Activated CD4-positive, alpha-beta T cell treated with anti-CD3 and anti-CD28 coated beads, Interleukin-2, Interleukin-4, amounts not matched to agents 100 ng/mL and 50 ng/mL, durations not matched to agents 16 hours and 8 hours (primary cell): ENCODE measurements around the gene MUC5AC.

ENCODE experiments used
- DNase-seq: peaks from one replicate; pipeline ENCODE4 v3.0.0-alpha.2; 2020; ENCODE audit warnings: low spot score

MUC5AC gene

GRCh38 chr11:1121331-1121812, 36.4 kb upstream of the MUC5AC start:
- no peak for DNase-seq

DNA sequence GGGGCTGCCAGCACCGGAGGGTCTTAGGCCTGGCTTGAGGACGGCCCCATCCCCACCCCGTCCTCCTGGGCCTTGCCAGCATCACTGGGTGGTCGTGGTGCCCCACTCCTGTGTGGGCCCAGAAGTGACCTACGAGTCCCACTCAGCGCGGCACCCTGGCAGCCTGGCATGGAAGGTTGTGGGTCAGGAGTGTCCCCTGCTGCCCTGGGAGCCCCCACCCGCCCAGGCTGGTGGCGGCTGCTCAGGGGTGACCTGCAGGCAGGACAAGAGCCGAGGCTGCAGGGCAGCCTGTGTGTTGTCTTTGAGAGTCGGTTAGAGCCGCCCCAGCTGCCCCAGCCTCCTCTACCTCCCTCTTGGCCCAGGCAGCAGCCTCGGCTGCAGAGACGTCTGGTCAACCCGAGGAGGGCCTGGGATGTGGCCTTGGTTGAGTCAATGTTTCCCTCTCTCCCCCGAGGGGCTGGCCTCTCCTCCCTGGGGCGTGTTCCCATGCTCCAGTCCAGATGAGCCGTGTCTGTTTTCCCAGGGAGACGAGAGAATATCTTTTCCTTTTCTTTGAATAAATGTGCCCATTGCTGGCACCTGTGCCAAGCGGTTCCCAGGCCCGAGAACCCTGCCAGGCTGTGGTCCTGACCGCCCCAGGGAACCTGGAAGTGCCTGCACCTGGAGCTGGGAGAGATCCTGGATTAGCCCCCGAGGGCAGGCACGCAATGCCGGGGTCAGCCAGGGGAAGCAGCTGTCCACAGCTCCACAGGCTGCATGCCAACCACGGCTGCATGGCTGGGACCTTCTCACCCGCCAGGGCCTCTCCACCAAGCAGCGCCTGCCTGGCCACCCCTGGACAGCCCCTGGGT, 35.7 kb upstream of the MUC5AC start:
- DNase-seq = no peak

- DNase-seq = no peak
Observed at GRCh38 chr11:1122664-1123002, 35.1 kb upstream of the MUC5AC start.

DNA sequence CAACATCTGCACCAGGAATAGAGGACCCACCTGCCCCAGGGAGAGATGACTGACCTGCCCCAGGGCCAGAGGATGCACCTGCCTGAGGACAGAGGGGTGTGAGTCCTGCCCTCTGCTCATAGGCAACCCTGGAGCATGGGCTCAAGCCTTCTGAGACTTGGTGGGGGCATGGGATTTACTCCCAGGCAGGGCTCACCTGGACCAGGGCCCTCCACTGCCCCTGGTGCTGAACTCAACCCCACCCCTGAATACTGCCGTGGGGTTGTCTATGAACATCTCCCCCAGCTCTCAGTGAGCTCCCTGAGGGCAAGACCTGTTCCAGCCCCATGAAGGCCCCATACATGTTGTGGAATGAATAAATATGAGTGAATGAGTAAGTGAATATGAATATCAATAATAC, 33.8 kb upstream of the MUC5AC start:
- no peak for DNase-seq

DNA sequence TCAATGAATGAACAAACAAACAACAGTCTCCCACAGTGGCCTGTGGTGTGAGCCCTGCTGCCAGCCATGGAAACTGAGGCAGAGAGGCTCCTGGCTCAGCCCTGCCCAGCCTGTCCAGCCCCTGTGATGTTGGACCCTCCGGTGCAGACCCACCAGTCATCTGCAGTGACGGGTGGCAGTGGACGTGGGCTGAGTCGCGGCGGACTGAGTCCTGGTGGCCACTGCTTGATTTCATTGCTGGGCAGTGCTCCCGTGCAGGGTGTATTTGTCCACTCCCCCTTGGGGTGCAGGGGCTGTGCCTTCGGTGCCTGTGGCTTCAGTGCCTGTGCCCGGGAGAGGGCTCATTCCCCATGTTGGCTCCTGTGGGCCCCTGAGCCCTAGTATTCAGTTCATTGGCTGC, 31.9 kb upstream of the MUC5AC start:
- no peak for DNase-seq

DNA sequence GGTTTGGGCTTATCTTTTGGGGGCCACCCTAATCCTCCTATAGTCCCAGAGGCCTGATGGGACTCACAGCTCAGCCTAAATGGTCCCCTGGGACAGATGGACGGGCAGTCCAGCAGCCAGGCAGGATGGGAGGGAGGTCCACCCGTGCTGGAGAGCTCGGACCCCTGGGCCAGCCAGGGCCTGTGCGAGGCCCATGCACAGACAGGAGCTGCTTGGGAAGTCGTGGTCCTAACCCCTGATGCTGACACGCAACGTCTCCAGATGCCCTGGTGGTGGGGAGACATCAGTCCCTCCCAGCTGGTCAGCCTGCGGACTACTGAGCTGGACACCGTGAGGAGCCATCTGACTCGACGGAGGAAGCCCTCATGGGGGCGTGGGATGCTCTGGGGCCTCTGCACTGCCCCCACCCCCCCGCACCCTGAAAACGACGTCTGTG, 31.2 kb upstream of the MUC5AC start:
- no peak for DNase-seq

DNA sequence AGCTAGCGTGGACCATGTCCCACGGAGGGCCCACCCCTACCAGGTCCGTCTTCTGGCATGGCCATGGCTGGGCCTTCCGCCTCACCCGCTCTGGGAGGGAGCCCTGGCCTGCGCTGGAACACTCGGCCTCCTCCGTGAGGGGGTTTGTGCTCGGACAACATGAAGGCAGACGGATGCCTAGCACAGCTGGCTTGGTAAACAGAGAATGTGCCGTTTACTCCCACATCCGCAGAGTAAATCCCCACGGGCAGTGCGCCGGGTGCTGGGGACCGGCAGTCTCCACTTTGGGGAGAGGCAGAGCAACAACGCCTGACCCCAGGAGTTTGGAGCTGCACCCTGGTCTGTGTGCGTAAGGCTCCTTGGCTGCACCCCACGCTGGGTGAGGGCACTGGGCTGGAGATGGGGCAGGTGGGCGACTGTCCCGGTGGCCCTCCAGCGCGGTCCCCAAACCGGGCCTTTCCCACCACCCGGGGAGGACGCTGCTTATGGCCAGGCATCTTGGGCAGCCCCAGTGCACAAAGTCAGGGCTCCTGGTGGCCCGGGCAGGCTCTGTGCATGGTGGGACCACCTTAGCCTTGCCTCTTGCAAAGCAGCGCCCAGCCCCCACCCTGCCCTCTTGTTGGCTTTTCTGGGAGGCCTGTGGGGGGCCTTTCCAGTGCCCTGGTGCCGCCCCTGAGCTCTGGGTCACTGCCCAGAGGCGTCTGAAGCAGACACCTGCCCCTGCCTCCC, 30.7 kb upstream of the MUC5AC start:
- no peak for DNase-seq

DNA sequence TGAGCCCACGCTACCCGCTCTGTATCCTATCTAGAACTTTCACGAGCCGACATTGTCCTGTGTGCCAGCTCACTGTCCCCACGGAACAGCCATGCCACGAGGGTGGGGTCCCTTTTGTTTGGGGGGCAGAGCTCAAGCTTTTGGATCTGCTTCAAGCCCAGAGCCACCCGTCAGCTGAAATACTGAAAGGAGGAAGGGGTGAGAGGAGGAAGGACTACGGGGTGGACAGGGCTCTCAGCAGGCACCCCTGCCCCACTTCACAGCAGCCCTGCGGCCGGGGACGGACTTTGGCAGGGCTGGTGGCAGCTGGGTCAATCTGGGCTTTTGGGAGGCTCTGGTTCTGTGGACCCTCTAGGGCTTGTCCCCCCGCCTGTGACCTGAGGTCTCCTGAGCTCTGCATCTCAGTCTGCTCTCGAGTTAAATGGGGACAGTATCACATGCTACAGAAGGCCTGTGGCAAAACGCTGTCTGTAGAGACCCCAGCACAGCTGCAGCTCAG, 30.0 kb upstream of the MUC5AC start:
- no peak for DNase-seq

DNA sequence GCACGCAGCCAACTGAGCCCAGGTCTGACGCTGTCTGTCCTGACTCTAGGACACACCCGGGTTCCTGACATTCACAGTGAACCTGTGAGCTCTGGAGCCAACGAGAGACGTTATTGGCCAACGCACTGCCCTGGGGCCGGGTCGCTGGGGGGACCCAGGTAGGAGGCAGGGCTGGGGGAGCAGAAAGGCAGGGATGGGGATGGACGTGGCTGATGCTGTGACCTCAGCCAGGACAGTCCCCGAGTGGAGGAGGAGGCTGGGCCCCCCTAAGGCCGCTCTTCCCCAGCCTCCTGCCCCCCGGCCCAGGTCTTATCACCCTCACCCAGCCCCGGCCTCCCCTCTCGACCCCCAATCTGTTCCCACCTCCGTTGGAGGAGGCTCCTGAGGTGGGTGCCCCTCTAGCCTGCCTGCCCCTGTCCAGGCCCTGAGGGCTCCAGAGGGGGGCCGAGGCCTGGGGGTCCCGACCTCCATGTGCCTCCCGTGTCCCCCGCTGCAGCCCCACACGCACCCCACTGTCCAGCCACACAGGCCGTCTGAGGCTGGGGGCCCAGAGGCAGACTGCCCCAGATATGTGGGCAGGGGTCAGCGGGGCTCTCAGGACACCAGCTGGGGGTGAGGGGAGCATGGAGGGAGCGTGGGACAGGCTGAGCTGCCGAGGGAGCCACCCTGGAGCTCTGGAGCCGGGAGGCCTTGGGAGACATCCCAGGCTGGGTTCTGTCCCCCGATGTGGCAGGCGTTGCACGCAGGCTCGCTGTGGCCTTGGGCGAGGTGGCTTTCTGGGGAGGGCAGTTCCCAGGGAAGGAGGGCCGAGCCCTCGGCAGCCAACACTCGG, 29.2 kb upstream of the MUC5AC start:
- DNase-seq = no peak

DNA sequence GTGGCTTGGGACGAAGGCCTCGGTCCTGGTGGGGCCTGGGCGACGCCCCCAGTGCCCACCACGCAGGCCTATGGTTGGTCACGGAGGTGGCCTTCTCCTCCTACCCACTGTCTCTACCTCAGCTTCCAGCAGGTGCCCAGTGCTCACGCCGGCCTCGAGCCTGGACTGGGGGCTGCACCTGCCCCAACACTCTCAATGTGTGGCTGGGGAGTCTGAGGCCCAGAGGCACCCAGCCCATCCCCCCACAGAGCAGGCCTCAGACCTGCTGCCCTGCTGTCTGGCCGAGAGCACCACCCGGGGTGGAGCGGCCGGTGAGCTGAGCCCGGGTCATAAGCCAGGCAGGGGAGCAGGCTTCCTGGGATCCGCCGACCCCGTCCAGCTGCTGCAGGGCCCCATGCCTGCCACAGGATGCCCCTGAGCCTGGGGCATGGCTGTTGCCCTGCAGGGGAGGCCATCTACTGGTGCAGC, 28.6 kb upstream of the MUC5AC start:
- no peak for DNase-seq

GRCh38 chr11:1129611-1130160, 28.1 kb upstream of the MUC5AC start:
- no peak for DNase-seq

GRCh38 chr11:1130276-1131032, 27.3 kb upstream of the MUC5AC start:
- no peak for DNase-seq

DNA sequence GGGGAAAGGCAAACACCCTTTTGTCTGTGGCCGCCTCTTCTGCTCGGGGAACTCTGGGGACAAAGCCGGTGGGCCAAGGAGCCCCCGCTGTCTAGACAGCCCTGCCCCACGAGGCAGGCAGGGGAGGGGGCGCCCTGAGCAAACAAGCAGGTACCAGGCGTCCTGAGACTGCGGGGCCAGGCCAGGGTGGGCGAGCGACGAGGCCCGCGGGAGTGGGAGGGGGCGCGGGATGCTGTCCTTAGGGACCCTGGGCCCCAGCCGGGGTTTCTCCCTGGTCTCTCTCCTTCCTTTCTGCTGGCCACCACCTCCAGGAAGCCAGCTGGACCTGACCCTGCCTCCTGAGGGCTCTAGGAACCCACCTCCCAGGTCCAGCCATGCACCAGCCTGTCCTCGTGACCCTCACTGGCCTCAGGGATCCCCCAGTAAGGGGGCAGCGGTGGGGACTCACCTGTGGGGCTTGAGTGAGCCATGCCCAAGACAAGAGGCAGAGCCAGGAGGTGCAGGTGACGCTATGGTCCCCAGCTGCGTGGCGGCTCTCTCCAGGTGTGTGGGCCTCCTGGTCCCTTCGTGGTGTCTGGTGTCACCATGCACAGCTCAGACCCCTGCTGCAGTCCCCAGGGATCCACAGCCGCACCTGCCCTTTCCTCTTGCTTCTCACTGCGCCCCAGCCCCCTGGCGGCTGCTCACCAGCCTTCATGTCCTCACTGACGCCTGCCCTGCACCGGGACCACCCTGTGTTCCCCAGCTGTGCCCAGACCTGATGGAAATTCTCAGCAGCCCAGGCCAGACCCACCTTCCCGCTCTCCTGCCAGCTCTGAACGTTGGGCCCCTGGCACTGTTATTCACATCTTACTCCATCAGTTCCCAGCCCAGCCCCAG, 26.5 kb upstream of the MUC5AC start:
- DNase-seq = no peak

DNA sequence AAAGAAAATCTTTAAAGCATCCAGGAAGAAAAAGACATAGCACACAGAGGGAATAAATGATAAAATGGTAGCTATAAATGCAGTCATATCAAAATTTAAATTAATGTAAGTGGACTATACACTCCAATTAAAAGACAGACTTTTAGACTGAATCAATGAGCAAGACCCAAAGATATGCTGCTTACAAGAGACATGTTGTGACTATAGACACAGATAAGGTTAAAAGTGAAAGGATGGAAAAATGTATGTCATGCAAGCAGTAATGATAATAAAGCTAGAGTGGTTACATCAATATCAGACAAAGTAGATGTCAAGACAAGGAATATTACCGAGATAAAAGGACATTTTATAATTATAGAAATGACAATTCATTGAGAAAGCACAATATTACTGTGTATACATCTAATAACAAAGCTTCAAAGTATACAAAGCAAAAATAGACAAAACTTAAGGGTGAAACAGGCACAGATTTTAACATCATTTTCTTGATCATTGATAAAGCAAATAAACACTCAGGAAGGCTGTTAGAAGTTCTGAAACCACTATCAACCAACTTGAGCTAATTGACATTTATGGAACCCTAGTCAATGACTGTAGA, 22.8 kb upstream of the MUC5AC start:
- no peak for DNase-seq

DNA sequence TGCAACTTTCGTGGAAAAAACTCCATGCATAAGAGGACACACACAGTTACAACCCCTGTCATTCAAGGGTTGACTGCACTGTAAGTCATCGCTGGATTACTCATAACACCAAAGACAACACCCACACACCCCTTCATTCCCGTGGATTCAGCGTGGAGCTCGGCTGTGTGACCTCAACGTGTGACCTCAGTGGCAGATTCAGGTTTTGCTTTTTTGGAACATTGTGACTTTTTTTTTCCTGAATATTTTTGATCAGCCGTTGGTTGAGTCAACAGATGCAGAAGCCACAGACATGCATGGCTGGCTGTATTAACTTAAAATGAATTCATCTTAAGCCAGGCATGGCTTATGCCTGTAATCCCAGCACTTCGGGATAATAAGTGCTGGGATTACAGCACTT, 19.7 kb upstream of the MUC5AC start:
- DNase-seq = no peak

DNA sequence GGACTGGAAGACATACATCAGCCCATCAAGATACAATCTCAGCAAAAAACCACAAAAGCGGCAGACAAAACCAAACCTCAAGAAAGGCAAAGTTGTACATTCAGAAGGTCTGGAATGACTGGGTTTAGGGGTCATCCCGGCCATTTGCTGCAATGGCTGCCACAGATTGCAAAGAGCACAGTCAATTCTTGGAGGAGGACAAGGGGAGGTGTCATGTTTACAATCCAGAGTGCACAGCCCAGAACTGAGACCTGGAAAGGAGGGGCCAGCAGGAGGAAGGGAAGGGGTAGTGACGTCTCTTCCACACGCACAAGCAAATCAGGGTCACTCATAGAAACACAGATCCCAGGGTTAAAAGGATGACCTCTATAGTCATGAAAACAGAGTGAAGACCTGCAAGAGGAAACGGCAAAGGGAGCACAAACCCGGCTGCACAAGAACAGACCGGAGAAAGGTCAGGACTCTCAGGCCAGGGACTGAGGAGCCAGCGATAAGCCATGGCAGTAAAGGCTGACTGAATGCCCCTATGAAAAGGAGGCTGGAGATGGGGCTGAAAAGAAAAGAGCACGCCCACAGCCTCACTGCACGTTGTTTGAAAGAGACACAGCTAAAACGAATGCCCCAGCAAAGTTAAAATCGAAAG, 18.2 kb upstream of the MUC5AC start:
- DNase-seq = no peak

DNA sequence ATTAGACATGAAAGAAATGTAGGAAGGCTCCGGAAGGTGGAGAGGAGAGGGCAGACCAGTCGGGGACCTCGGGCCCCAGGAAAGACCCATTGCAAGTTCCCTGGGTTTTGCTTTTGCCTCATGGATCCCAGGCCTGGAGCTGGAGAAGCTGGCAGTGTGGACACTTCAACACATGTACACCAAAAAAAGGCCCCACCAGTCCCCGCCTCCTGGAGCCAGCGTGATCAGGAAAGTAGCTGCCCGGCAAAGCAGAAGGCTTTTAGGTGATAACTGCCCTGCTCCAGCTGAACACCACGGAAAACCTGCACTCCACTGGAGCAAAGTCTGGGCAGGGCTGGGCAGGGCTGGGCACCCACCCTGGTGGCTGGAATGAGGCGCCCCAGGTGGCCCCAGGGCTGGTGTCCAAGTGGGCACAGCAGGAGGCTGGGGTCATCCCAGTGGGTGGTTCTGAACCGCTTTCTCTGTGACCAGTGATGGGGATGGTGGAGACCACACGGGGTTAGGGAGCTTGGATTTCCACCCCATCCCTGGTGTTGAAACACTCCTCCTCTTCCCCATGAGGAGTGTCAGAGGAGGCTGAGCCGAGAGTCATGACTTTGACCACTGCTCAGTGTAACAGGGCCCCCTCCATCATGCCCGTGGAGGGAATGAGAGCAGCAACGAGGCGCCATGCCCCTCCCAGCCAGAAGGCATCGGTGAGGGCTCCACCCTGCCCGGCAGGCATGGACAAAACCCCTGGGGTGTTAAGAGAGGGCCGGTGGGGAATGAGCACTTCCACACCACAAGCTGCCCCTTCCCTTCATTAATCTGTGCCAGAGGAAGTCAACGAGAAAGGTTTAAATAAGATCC, 16.9 kb upstream of the MUC5AC start:
- no peak for DNase-seq

- no peak for DNase-seq
Observed at GRCh38 chr11:1146365-1146764, 11.4 kb upstream of the MUC5AC start.
